ENCODE measurements around the gene CAMSAP2. TPM values are rescaled to one million over a fixed set of nuclear protein-coding genes. Genes with fewer than 3 reads are reported as not detected.
"Not testable (repeated sequence)": the region's sequence is repeated elsewhere in the genome, so short reads cannot be mapped to it uniquely, and the experiment has no call there.

CAMSAP2 gene
- total RNA-seq, 1 donor from 2014 or later = 27.9 TPM

- Mint-ChIP-seq H3K9me3 (ENCODE audit: low read depth) (no peaks in the 10 kb centered on the region), H3K27me3 (no peaks in the 10 kb centered on the region), H3K27ac (no peak overlapping the region), H3K36me3 (ENCODE audit: insufficient read depth) (peaks cover 20% of the 10 kb centered on the region), H3K4me3 (ENCODE audit: low read depth) (no peak overlapping the region), H3K4me1 (ENCODE audit: low read depth) (peaks cover 7% of the 10 kb centered on the region)
- DNase-seq (ENCODE audit: low spot score, unreplicated experiment) = no peak
- no peak for TF ChIP-seq CTCF (IDR thresholded peaks at IDR 0.05; ENCODE audit: unreplicated experiment)
Observed at GRCh38 chr1:200805719-200806118, 67.0 kb downstream of the CAMSAP2 start.

- TF ChIP-seq CTCF (IDR thresholded peaks at IDR 0.05; ENCODE audit: unreplicated experiment) = no peak
- no peak overlapping the region for H3K27ac Mint-ChIP-seq
- peaks cover 31% of the 10 kb centered on the region for H3K36me3 Mint-ChIP-seq (ENCODE audit: insufficient read depth)
- DNase-seq (ENCODE audit: low spot score, unreplicated experiment) = no peak
- H3K4me1 Mint-ChIP-seq (ENCODE audit: low read depth) = peaks cover 5% of the 10 kb centered on the region
- H3K9me3 Mint-ChIP-seq (ENCODE audit: low read depth) = no peaks in the 10 kb centered on the region
- no peak overlapping the region for H3K4me3 Mint-ChIP-seq (ENCODE audit: low read depth)
- no peaks in the 10 kb centered on the region for H3K27me3 Mint-ChIP-seq
Observed at GRCh38 chr1:200808846-200809245, 70.2 kb downstream of the CAMSAP2 start.

- Mint-ChIP-seq H3K4me3 (ENCODE audit: low read depth) (no peak overlapping the region), H3K27me3 (no peaks in the 10 kb centered on the region), H3K9me3 (ENCODE audit: low read depth) (no peaks in the 10 kb centered on the region), H3K27ac (no peak overlapping the region), H3K36me3 (ENCODE audit: insufficient read depth) (peaks cover 32% of the 10 kb centered on the region), H3K4me1 (ENCODE audit: low read depth) (no peaks in the 10 kb centered on the region)
- DNase-seq (ENCODE audit: low spot score, unreplicated experiment) = no peak
- TF ChIP-seq CTCF (IDR thresholded peaks at IDR 0.05; ENCODE audit: unreplicated experiment) = no peak
Observed at GRCh38 chr1:200811704-200812103, 73.0 kb downstream of the CAMSAP2 start.

- not testable (repeated sequence) for H3K4me1 Mint-ChIP-seq (ENCODE audit: low read depth); H3K27ac Mint-ChIP-seq; H3K4me3 Mint-ChIP-seq (ENCODE audit: low read depth); DNase-seq (ENCODE audit: low spot score, unreplicated experiment); H3K9me3 Mint-ChIP-seq (ENCODE audit: low read depth); H3K27me3 Mint-ChIP-seq
- peaks cover 14% of the 10 kb centered on the region for H3K36me3 Mint-ChIP-seq (ENCODE audit: insufficient read depth)
Observed at GRCh38 chr1:200816624-200817224, 78.0 kb downstream of the CAMSAP2 start.

GRCh38 chr1:200818248-200818647 lies 79.6 kb downstream of the CAMSAP2 start:
- H3K4me3 Mint-ChIP-seq (ENCODE audit: low read depth) = no peak overlapping the region
- H3K4me1 Mint-ChIP-seq (ENCODE audit: low read depth) = no peaks in the 10 kb centered on the region

More at GRCh38 chr1:200818248-200818647, 79.6 kb downstream of the CAMSAP2 start:
- Mint-ChIP-seq H3K27me3 (no peaks in the 10 kb centered on the region), H3K9me3 (ENCODE audit: low read depth) (no peaks in the 10 kb centered on the region), H3K27ac (no peak overlapping the region), H3K36me3 (ENCODE audit: insufficient read depth) (peaks cover 7% of the 10 kb centered on the region)
- DNase-seq (ENCODE audit: low spot score, unreplicated experiment) = no peak
- no peak for TF ChIP-seq CTCF (IDR thresholded peaks at IDR 0.05; ENCODE audit: unreplicated experiment)
